ENCODE results near the gene SPATA13. TPM values are rescaled to one million over a fixed set of nuclear protein-coding genes. Genes with fewer than 3 reads are reported as not detected.
A peak's percentile ranks its signal among the peaks of the same experiment; 100 is the strongest.
"Not testable (repeated sequence)": the region's sequence is repeated elsewhere in the genome, so short reads cannot be mapped to it uniquely, and the experiment has no call there.

SPATA13 gene
- total and polyA plus RNA-seq, 11 donors: 5.4 to 20.1 (median 8.6) TPM

- ATAC-seq (no peak), DNase-seq (no peak)
- no peak for TF ChIP-seq CTCF (IDR thresholded peaks at IDR 0.05)
- no peak for TF ChIP-seq POLR2A (IDR thresholded peaks at IDR 0.05)
- intact Hi-C loops (cut with DNase I): loop anchor here in 2 of 10 donors (5.0 to 10.0 kb wide), 2 partner anchors 428 to 431 kb away; partner anchors contain the start of gene C1QTNF9B (in 1 of the 2)
- Histone ChIP-seq H3K36me3 (no peaks in the 10 kb centered on the region), H3K4me3 (no peak overlapping the region), H3K4me1 (no peaks in the 10 kb centered on the region), H3K9me3 (no peaks in the 10 kb centered on the region), H3K27ac (no peak overlapping the region), H3K27me3 (peaks cover 0 to 14% (median 3%) of the 10 kb centered on the region in 9 donors)
- 84 to 88% (median 86%) methylated on average over 16 to 28 of the region's 28 CpGs for WGBS, 4 donors
Observed at GRCh38 chr13:24323036-24323738, 162.7 kb downstream of the SPATA13 start.

- H3K9me3 ChIP-seq: no peaks in the 10 kb centered on the region
- no peak overlapping the region for H3K27ac ChIP-seq
- intact Hi-C loops (cut with DNase I): loop anchor here in 2 of 10 donors (5.0 to 10.0 kb wide), 2 partner anchors 429 to 431 kb away; partner anchors contain the start of gene C1QTNF9B (in 1 of the 2)
- no peak overlapping the region for H3K4me3 ChIP-seq
- ATAC-seq (no peak), DNase-seq (no peak)
- H3K27me3 ChIP-seq: peaks cover 0 to 16% (median 5%) of the 10 kb centered on the region in 9 donors
- TF ChIP-seq POLR2A (IDR thresholded peaks at IDR 0.05) (no peak), CTCF (IDR thresholded peaks at IDR 0.05) (no peak)
- 81 to 90% (median 83%) methylated on average over 5 of the region's 5 CpGs for WGBS, 4 donors
- H3K4me1 ChIP-seq: no peaks in the 10 kb centered on the region
- H3K36me3 ChIP-seq: no peaks in the 10 kb centered on the region
Observed at GRCh38 chr13:24323739-24324075, 163.2 kb downstream of the SPATA13 start.

- H3K9me3 ChIP-seq, H3K27ac ChIP-seq, ATAC-seq, H3K4me3 ChIP-seq, DNase-seq, H3K4me1 ChIP-seq, H3K36me3 ChIP-seq: not testable (repeated sequence)
- H3K27me3 ChIP-seq: peaks cover 0 to 19% (median 6%) of the 10 kb centered on the region in 9 donors
- WGBS, 4 donors: 68 to 86% (median 84%) methylated on average over 23 of the region's 23 CpGs
- intact Hi-C loops (cut with DNase I): loop anchor here in 1 of 10 donors (10.0 kb wide), 1 partner anchor 433 kb away; the partner anchor contains the start of gene C1QTNF9B
Observed at GRCh38 chr13:24327598-24327997, 167.1 kb downstream of the SPATA13 start.

GRCh38 chr13:24328145-24328544 is 167.6 kb downstream of the SPATA13 start:
- Histone ChIP-seq H3K27me3 (peaks cover 0 to 19% (median 6%) of the 10 kb centered on the region in 9 donors), H3K36me3 (no peaks in the 10 kb centered on the region), H3K27ac (no peak overlapping the region), H3K4me3 (peak overlapping the region in 3 of 12 donors; percentile 9 to 29 (median 12)), H3K4me1 (no peaks in the 10 kb centered on the region), H3K9me3 (no peaks in the 10 kb centered on the region)
- no peak for ATAC-seq
- no peak for TF ChIP-seq POLR2A (IDR thresholded peaks at IDR 0.05)
- no peak for TF ChIP-seq CTCF (IDR thresholded peaks at IDR 0.05)
- DNase-seq: no peak
- intact Hi-C loops (cut with DNase I): loop anchor here in 1 of 10 donors (10.0 kb wide), 1 partner anchor 433 kb away; the partner anchor contains the start of gene C1QTNF9B
- 8 to 37% (median 23%) methylated on average over 37 to 38 of the region's 38 CpGs for WGBS, 4 donors
